BJ (cell line): ENCODE measurements around the gene FAM110C. TPM values are rescaled to one million over a fixed set of nuclear protein-coding genes. Genes with fewer than 3 reads are reported as not detected.

Source experiments
- CTCF ChIA-PET: fragments of 350-600 bp; formaldehyde crosslinking; extraction: SDS; loops from one replicate; lab custom pipeline; 2021; ENCODE audit warnings: antibody characterized with exemption, inconsistent platforms; lab: Yijun Ruan, JAX
- POLR2A ChIA-PET: fragments of 300-600 bp; sonication (Branson Sonifier 250); formaldehyde crosslinking; extraction: SDS; loops from one replicate; lab custom pipeline; 2021; ENCODE audit warnings: antibody characterized with exemption; lab: Charles Lee
- DNase-seq: peaks from one replicate; pipeline ENCODE4 v3.0.0-alpha.2; 2011; ENCODE audit warnings: low read depth
- H3K27me3 ChIP-seq: 2 replicates; pipeline ENCODE4 v1.6.0; 2011; ENCODE audit warnings: low read length; ENCODE audit not compliant: control insufficient read depth, insufficient read depth
- H3K36me3 ChIP-seq: 2 replicates; pipeline ENCODE4 v1.5.1; 2011; ENCODE audit warnings: low read length; ENCODE audit not compliant: control insufficient read depth, insufficient read depth
- H3K4me3 ChIP-seq: 2 replicates; pipeline ENCODE4 v1.5.1; 2011; ENCODE audit warnings: low read depth, mild to moderate bottlenecking, control low read depth, low read length
- polyA plus RNA-seq: library from polyadenylated mRNA; depleted of rRNA; stranded (reverse); fragments of >200 nt; gene quantifications from 2 replicates; pipeline ENCODE4 v1.2.3, GENCODE V29; 2011
- TF ChIP-seq, protein P1 (sequence below): IDR thresholded peaks from 2 replicates; pipeline ENCODE4 v1.5.1; 2011; ENCODE audit warnings: low read depth, mild to moderate bottlenecking, control low read depth, inconsistent platforms, low read length, moderate library complexity; ENCODE audit not compliant: insufficient read depth

Gene FAM110C
- polyA plus RNA-seq, 1 experiment, result not detected

DNA sequence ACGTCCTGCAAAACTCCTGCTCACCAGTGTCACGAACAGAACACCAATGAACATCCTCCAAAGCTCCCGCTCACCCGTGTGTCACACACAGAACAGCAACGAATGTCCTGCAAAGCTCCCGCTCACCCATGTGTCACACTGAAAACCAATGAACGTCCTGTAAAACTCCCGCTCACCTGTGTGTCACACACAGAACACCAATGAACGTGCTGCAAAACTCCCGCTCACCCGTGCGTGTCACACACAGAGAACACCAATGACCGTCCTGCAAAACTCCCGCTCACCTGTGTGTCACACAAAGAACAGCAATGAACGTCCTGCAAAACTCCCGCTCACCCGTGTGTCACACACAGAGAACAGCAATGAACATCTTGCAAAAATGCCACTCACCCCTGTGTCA, 20.5 kb upstream of the FAM110C start:
- H3K36me3 ChIP-seq, result no peaks in the 10 kb centered on the region
- no peak overlapping the region for H3K4me3 ChIP-seq
- POLR2A ChIA-PET, result no interaction called here
- TF ChIP-seq, protein P1, sequence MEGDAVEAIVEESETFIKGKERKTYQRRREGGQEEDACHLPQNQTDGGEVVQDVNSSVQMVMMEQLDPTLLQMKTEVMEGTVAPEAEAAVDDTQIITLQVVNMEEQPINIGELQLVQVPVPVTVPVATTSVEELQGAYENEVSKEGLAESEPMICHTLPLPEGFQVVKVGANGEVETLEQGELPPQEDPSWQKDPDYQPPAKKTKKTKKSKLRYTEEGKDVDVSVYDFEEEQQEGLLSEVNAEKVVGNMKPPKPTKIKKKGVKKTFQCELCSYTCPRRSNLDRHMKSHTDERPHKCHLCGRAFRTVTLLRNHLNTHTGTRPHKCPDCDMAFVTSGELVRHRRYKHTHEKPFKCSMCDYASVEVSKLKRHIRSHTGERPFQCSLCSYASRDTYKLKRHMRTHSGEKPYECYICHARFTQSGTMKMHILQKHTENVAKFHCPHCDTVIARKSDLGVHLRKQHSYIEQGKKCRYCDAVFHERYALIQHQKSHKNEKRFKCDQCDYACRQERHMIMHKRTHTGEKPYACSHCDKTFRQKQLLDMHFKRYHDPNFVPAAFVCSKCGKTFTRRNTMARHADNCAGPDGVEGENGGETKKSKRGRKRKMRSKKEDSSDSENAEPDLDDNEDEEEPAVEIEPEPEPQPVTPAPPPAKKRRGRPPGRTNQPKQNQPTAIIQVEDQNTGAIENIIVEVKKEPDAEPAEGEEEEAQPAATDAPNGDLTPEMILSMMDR, result no peak
- DNase-seq, result no peak
- no peaks in the 10 kb centered on the region for H3K27me3 ChIP-seq
- CTCF ChIA-PET, result no interaction called here

DNA sequence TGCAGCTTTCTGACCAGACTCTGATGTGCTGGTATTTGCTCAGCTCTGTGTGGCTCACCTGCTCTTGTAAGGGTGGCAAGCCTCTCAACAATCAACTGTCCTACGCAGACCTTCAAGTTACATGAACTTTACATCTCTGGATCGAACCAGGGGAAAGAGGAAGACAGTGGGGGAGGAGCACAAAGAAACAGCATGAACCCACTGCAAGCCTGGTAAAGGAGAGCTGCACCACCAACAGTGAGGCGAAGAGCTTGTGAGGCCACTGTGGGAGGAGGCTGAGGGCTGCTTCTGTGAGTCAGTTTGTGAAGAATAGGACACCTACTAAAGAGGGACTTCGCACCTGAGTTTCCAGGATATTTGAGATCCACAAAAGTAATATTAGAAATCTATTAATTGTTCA, 18.8 kb upstream of the FAM110C start:
- POLR2A ChIA-PET, result no interaction called here
- no peak overlapping the region for H3K4me3 ChIP-seq
- DNase-seq, result no peak
- CTCF ChIA-PET, result no interaction called here
- TF ChIP-seq, protein P1, result no peak
- H3K36me3 ChIP-seq, result no peaks in the 10 kb centered on the region
- H3K27me3 ChIP-seq, result no peaks in the 10 kb centered on the region

DNA sequence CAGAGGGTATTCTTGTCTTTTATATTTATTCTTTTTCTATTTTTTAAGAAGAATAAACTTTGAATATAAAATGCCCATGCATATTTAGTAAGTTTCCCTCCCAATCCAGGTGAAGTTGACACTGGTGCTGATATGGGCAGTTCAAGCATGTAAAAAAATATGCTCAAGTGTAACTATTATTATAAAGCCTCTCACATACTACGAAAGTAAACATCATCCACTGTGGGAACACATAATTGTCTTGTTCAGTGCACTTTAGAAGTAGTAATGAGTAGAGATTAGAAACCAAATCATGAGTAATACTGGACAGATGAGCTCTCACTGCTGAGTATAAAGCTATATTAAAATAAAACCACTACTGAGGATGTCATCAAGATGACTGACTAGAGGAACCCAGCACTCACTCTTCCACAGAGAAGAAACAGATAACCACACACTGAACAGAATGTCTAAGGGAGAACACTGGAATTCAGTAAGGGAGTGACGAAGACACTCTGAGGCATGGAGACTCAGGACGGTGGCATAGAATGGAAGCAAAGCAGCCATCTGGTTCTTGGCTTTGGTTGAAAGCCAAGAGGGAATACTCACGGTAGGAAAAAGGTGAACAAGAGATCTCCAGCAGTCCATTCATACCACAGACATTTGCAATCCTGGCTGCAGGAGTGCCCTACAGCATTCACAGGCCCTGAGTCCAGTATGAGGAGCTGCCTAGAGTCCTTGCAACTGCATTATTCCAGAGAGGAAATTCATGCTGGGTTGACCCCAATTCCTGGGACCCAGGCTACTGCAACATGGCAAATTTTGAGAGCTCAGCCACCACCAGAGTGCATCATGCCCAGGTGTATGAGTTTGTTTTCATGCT, 9.5 kb upstream of the FAM110C start:
- POLR2A ChIA-PET, result no interaction called here
- DNase-seq, result no peak
- CTCF ChIA-PET, result no interaction called here
- H3K4me3 ChIP-seq, result no peak overlapping the region
- H3K36me3 ChIP-seq, result no peaks in the 10 kb centered on the region
- TF ChIP-seq, protein P1, result no peak
- no peaks in the 10 kb centered on the region for H3K27me3 ChIP-seq

DNA sequence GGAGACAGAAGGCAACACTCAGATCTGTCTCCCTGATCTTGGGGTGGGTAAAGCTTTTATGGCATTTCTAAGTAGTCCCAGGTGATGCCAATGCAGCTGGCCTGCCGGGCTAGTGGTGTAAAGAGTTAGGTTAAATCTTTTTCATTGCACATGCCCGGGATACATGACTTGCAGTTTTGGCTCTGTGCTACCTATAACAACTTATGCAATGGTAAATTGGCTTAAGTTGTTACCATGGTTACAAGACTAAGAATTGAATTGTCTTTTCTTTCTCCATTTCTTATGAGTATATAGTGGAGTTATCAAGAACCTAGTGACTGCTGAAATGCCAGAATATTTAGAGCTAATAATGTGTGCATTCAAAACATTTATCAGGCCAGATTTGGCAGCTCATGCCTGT, 5.3 kb upstream of the FAM110C start:
- ChIA-PET CTCF (no interaction called here), POLR2A (no interaction called here)
- Histone ChIP-seq H3K36me3 (no peaks in the 10 kb centered on the region), H3K27me3 (no peaks in the 10 kb centered on the region), H3K4me3 (no peak overlapping the region)
- no peak for DNase-seq
- TF ChIP-seq, protein P1, result no peak

DNA sequence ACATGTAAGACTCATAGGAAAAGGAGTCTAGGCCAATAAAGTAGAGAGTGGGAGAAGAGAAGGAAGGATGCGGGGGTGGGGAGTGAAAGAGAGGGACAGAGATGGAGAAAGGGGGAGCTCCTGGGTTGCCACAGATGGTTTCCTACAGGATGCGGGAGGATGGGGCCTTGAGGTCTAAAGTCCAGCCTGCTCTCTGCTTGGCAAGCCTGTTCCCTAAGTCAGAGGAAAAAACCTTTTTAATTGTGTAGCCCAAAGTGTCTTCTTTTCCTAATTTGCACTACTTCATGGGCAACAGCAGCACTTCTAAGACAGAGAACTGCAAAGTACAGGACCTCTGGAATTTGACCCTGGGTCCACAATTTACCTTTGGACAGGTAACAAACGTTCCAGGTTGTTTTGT, 1.4 kb upstream of the FAM110C start:
- no peak for DNase-seq
- no peak overlapping the region for H3K4me3 ChIP-seq
- H3K36me3 ChIP-seq, result no peaks in the 10 kb centered on the region
- TF ChIP-seq, protein P1, result no peak
- CTCF ChIA-PET, result no interaction called here
- POLR2A ChIA-PET, result no interaction called here
- H3K27me3 ChIP-seq, result 0 out of 2 replicates have a peak, but pooled peaks cover 2% of the 10 kb centered on the region
